Stimulated activated CD8-positive, alpha-beta memory T cell treated with anti-CD3 and anti-CD28 coated beads, Interleukin-4, amount 100 ng/mL, for 48 hours (primary cell): ENCODE measurements around the gene IGSF21.

Experiments used
- DNase-seq: peaks from one replicate; pipeline ENCODE4 v3.0.0-alpha.2; 2020

The IGSF21 gene

DNA sequence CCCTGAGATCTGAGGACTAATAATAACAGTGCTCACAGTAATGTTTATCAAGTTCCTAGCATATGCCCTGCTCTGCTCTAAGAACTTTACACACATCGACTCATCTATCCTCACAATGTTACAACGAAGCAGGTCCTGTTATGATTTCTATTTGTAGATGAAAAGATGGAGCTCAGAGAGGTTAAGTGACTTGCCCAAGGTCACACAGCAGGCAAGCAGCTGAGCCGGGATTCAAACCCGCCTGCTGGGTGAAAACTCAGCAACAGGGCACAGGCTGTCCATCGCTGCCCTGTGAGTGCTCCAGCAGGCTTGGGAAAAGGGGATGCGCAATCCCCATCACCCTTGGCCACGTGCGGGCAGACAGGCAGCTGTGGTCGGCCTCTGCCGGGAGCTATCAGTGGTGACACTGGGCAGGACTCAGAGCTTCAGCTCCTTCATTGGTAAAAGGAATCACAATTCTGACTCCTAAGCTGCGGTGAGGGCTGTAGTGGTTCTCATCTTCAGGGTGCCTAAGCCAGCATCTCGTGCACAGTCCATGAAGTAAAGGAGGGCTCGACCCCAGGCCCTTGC is 199.8 kb downstream of the IGSF21 start:
- no peak for DNase-seq

DNA sequence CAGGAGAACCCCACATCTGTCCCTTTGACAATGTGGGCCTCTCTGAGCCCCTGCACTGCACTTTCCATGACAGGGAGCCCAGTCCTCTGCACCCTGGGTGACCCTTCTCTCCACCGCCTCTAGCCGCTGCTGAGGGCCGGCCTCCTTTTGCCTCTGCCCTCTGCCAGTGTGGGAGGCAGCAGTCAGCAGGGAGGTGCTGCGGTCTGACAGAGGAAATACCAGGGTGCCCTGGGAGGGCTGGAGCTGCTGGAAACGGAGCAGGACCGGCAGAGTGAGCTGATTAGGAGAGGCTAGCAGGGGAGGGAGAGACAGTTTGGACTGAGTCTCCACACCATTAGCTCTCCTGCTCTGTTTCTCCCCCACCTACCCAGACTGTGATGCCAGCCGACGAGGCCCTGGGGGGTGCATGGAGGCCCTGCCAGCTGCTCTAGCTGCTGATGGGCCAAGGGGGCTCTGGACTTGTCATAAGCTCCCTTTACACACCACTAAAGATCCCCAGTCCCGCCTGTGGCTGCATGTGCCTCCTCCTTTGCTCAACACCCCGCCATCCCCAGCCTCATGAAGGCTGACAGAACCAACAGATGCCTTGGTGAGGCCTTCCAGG is 202.1 kb downstream of the IGSF21 start:
- no peak for DNase-seq

DNA sequence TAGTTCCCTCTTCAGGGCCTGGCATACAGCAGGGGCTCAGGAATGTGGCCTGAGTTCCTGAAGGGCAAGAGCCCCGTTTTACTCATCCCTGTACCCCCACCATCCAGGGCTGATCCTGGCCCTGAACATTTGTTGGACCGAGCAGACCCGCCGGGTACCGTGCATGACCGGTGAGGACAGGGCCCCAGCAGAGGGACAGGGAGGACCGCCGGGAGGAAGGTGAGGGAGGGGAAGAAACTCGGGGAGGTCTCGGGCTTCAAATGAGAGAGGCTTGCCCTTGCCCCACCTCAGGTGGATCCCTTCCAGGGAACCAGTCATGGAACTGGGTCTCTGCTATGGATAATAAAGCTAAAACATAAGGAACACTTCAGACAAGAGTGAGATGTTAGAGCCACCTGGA is 205.4 kb downstream of the IGSF21 start:
- no peak for DNase-seq

DNA sequence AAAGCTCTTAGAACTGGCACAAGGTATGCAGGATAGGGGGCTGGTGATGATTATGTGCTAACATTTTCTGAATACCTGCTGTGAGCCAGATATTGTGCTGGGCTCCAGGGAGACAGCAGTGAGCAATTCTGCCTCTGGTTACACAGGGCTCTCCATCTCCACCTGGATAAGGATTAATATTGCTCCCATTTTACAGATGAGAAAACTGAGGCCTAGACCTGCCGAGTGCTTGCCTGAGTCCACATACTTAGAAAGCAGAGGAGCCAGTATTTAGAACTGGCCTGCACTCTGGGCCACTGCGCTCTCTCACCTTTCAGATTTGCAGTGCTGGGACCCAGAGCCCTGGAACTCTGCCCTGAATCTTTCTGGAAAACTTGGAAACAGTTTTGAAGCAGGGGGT is 205.9 kb downstream of the IGSF21 start:
- DNase-seq = no peak

DNA sequence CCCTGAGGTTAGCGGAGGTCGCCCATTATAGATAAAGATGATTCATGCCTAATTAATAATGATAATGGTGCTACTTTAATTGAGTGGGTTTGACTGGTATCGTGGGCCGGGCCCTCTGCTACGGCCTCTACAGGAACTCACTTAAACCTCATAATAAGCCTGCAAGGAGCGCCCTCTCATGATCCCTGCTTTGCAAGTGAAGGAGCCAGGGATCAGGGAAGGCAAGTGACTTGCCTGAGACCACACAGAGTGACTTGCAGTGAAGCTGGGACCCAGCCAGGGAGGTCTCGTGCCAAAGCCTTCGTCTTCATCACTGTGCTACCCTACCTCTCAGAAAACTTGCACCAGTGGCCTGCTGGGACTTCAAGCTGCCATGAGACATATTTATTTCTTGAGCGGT is 206.8 kb downstream of the IGSF21 start:
- DNase-seq = no peak

DNA sequence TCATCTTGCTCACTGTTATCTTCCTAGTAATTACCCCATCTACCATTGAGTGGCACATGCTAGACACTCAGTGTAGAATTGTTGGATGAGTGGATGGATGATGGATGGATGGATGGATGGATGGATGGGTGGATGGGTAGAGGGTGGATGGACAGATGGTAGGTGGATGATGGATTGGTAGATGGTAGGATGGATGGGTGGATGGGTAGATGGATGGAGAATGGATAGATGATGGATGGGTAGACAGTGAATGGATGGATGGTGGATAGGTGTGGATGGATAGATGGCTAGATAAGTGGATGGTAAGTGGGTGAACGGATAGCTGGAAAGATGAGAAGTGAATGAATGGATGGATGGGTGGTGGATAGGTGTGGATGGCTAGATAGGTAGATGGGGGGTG is 207.9 kb downstream of the IGSF21 start:
- DNase-seq = no peak

DNA sequence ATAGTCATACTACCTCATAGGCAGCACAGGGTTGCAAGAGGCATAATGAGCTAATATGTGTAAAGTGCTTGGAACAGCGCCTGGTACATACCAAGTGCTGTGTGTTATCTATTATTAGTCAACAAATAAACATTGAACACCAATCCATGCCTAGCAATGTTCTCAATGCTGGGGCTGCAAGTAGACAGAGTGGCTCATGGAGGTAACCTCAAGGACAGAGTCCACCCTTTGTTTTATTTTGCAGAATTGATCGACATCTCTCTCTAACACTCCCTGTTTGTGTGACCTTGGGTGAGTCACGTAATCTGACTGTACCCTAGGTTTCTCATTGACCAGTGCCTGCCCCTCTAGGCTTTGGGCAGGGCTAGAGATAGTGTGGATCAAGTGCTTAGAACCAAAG is 209.2 kb downstream of the IGSF21 start:
- DNase-seq = no peak

DNA sequence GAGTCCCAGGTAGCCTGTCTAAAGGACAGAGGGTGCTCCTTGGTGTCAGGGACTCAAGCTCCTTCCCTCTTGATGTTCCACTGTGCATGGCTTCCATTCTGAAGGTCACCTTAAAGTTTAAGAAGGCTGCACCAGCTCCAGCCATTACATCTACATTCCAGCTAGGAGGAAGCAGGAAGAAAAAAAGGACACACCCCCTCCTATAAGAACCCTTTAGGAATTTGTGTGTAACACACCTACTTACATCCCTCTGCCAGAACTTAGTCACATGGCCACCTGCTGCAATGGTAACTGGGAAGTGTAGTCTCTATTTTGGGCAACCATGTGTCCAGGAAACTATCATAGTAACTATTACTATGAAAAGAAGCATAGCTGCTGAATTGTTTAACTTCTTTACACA is 211.5 kb downstream of the IGSF21 start:
- DNase-seq = no peak

DNA sequence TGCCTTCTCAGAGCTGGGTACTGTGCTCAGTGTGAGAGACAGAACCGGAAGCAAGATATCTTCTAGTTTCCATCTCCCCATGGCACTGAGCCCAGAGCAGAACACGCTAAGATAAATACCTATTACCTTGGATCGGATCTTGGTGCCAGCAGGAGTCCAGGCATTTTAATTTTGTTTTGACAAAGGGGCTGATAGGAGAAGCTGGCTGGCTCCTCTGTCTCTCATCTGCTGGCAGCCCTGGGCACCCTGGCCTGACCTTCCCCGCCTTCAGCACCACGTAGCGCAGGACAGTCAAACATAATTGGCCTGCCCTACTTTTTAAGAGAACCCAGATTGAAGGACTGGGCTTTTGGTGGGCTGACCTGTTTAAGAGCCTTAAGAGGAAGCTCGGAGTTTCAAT is 212.5 kb downstream of the IGSF21 start:
- no peak for DNase-seq

DNA sequence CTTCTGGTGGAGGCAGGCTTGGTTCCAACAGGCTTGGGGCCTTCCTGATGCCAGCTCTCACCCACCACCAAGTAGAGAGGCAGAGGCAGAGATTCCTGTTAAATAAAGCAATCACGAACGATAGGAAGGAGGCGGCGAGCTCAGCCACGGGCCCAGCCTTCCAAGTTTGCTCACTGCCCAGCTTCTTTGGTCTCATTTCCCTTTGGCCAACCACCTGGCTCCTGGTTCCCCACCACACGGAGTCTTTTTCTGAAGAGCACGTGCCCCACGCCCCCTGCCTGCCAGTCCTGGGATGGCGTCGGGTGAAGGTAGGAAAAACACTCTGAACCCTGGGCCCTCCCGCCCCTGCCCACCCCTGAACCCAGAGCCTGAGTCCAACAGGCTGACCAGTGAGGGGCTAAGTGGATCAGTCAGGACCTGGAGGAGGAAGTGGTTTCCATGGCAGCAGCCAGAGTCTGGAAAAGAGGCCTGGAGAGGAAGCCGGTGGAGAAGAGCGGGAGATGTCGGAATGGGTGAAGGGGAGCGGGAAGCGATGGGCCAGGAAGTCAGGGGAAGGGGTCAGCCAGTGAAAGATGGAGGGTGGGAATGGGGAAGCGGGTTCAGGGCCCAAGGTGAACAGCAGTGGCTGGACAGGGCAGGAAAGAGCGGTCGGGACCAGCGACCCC is 214.9 kb downstream of the IGSF21 start:
- no peak for DNase-seq

DNA sequence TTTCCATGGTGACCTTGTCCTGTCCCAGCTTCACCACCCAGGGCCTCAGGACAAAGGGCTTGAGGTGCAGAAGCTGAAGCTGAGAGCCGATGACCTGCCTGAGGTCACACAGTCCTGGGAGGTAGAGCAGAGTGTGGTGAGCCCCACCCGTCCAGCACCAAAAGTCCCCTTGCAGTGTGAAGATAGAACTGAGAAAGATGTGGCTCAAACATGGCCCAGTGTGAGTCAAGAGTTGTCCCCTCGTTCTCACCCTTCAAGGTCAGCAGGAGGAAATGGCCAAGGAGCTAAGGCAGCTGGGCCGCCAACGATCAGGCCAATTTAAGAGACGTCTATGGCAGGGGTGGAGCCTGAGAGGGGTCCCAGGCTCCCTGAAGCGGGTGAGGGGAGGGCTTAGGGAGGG is 215.7 kb downstream of the IGSF21 start:
- DNase-seq = no peak

DNA sequence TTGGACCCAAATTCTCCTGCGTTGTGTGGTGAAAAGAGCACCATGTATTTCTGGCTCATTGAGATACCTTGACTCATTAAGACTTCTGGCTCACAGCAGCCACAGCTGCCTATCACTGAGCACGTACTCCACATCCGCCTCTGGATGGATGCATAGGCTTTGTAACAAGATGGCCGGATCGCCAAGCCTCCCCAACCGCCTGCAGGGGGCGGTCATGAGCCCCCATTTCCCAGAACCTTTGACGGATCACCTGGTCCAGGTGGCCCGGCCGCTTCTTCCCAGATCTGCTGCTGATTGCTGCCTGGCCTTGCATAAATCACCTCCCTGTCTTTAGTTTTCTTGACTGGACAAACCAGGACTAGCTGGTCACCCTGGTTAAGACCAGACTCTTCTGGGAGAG is 216.6 kb downstream of the IGSF21 start:
- DNase-seq = peak; percentile 23

DNA sequence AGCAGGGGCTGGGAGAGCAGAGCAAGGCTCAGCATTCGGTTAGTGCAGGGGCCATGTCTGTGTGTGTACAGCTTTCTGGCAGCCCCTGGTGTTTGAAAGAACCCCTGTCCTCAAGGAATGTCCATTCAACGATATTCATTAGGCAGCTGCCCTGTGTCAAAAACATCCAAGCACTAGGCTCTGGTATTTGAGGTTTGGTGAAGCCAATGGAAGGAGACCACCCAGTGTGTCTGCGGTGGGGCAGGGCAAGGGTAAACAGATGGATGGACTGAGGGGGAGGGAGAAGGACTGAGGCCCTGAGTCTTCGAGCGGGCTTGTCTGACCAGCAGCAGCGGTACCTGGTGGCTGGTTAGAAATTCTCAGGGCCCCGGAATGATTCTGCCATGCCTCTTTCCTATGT is 217.5 kb downstream of the IGSF21 start:
- DNase-seq = no peak

DNA sequence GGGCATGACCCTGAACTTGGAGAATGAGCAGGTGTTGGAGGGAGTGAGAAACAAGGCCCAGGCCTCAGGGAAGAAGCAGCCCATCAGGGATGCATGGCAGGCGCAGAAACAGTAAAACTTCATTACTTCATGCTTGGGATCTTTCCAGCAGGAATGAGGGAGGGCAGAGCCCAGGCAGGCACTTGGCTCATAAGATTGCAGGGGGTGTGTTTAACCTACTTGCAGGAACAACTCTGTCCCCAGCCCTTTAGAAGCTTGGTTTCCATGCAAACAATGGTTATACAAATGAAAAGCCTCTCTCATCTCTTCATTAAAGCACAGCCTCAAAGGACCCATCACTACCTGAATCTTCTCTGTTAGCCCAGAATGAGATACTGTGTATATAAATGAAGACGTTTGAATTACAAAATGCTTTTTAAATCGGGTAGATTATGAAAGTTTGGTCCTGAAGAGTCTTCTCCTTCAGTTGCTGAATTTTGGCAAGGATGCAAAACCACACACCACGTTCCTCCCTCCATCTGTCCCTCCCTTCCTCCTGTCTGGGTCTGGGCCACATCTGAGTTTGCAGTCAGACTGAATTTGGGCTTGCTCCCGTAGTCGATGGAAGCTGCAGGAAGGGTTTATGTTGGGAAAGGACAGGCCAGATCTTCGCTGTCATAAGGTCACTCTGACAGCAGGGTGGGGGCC is 218.8 kb downstream of the IGSF21 start:
- no peak for DNase-seq

DNA sequence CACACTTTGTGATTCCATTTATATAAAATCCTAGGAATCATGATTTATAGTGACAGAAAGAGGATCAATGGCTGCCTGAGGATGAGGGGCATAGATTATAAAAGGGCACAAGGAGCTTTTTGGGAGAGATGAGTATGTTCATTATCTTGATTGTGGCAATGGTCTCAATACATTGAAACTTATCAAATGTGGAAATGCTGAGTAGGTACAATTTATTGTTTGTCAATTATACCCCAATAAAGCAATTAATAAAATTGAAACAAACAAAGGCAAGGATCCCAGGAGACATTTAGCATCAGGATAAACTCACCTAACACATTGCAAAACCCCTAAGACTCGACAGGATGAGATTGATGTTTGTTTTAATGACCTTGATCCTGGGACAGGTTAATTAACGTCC is 220.1 kb downstream of the IGSF21 start:
- DNase-seq = no peak

DNA sequence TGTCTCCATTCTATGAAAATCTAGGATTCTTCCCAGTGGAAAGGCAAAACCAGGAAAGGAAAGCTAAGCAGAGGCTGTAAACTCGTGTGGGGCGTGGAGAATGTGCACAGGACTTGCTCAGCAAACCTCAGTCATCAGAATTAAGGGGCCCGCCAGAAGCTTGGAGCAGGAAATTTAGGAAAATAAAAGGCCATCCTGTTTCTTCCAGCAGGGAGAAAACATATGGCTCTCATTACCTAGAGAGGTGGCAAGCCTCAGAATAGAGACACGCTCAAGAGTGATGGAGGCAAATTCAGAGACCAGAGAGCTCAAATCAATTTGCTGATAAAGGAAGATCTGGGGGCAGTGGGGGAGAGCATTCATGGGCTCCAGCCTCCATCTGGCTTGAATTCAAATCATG is 221.2 kb downstream of the IGSF21 start:
- no peak for DNase-seq

DNA sequence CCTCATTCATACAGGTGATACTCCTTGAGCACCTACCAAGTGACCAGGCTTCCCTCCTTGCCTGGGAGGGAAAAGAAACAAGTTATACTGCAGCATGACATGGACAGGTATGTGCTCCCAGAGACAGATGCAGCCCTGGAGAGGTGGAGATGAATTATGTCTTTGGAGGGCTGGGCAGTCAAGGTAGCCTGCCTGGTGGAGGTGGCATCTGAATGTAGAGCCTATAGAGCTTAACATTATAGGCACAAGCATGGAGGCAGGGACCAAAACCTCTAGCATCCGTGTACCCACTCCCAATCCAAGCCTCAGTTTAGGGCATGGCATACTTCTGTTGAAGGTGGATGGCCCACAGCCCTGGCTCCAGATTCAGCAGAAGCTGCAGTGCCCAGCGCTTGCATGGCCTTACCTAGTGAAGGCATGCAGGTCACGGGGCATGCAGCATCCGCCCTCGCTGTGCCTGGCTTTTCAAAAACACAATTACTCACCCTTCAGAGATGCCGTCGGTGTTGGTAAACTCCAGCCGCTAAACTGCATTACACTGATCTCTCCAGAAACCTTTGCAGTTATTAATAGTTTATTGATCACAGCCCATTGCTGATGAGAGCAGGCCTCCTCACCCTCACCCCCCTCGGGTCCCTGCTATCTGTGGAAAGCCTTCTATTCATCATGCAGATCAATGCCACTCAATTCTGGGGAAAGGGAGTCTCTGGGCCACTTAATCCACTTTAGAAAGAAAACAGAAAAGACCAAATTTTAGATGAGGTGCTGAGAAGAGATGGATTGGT is 222.1 kb downstream of the IGSF21 start:
- no peak for DNase-seq

DNA sequence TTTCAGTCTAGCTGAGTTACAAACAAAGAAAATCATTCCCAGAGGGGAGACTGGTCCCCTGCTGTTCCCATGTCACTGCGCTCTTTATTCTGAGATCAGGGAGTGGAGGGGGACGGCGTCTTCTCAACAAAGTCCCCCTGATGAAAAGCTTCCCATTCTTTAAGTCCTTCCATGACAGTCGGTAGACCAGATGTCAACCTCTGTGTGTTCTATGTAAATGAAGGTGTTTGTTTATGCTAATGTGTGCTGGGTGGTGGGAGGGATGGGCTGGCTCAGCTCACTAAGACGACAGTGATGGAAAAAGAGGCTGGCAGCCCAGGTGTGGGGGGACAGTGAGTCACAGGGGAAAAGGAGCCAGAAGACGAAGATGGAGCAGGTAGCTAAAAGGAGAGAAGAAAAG is 225.0 kb downstream of the IGSF21 start:
- no peak for DNase-seq

DNA sequence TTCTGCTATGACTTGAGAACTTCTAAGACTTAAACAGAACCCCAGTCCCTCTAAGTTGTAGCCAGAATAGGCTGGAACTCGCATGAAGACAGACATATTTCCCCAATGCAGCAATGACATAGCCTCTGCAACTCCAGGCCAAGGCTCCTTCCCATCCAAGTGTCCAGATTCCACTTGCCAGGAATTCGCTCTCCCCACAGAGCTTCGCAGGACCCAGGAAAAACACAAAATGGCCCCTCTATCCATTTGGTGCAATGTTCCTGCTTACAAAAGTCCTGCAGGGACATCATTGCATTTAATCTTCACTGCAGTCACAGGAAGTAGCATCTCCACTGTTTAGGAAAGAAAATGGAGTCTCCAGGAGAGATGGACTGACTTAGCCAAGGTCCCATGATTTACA is 225.6 kb downstream of the IGSF21 start:
- no peak for DNase-seq

DNA sequence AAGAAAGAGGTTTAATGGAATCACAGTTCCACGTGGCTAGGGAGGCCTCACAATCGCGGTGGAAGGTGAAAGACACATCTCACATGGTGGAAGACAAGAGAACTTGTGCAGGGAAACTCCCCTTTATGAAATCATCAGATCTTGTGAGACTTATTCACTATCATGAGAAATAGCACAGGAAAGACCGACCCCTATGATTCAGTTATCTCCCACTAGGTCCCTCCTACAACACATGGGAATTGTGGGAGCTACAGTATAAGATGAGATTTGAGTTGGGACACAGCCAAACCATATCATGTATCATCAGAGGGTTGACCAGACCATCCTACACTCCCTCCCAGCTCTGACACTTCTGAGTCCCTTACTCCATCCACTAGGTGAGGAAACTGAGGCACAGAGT is 229.2 kb downstream of the IGSF21 start:
- DNase-seq = no peak

DNA sequence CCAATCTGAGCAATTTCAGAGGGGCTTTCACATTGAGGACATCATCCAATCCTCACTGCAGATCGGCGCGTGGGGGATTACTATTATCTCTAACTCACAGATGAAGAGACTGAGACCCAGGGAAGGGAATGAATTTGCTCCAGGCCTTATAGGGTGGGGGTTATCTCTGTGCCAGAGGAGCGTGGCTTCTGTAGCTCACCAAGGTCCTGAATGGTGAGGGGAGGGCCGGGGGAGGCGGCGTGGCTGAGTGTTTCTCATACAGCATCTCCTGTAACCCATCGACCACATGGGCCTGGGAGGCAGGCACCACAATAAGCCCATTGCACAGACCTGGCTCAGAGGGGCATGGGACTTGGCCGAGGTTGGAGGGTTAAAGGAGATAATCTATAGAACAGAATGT is 230.2 kb downstream of the IGSF21 start:
- no peak for DNase-seq

DNA sequence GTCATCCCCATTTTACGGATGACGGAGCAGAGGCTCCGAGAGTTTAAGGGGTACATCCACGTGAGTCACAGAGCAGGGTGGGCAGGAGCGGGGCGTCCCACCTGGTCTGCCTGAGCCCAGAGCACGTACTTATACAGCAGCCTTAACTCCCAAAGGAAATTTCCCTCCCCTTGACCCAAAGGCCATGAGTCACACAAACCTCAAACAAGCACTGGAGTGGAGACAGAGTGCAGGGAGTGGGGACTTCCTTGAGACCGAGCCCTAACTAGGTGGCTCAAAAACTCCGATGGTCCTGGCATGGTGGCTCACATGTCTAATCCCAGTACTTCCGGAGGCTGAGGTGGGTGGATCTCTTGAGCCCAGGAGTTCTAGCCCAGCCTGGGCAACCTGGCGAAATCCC is 231.6 kb downstream of the IGSF21 start:
- DNase-seq = no peak

DNA sequence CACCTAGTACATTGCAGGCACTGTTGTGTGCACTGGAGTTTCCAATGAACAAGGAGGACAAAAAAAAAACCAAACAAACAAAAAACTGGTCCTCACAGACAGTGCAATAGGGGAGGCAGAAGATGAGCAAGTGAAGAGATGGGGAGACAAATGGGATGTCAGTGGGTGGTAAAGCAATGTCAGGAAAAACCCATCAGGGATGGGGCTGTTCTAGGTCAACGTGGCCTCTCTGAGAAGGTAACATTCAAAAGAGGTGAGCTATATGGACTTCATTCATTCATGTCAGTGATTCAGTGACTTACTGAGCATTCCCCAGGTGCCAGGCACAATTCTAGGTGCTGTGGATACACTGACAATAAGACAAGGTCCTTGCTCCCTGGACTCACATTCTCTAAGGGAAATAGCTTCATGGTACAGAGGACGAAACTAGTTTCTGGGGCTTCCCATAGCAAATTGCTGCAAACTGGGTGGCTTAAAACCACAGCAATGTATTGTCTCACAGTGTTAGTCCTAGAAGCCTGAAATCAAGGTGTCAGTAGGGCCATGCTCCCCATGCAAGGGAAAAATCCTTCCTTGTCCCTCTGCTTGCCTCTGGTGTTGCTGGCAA is 232.7 kb downstream of the IGSF21 start:
- DNase-seq = no peak
